ENCODE measurements around the gene SAYSD1.

The SAYSD1 gene

DNA sequence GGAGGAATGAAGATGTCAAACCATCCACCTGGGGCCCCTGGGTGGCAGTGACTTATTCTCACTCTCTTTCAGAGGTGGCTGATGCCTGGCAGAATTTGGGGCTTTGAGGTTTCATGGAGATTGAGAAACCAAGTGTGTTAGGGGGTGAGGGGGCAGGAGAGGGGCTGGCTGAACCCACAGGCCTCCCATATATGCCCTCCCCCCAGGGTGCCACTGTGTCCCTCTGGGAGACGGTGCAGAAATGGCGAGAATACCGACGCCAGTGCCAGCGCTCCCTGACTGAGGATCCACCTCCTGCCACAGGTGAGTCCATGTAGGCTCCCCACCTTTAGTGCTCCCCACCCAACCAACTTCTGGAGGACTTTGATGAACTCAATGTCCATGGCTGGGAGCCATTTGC lies 58.8 kb downstream of the SAYSD1 start:
- no peak for DNase-seq

- no peak for DNase-seq
Measured at GRCh38 chr6:39055661-39056060, 59.3 kb downstream of the SAYSD1 start.

GRCh38 chr6:39054577-39055142 lies 60.3 kb downstream of the SAYSD1 start:
- no peak for DNase-seq
